HG02759 (cell line): ENCODE data around the gene SKA3.

Experiments used
- ATAC-seq: cut with Tn5 transposase; IDR thresholded peaks from one replicate; pipeline ENCODE4 v1.9.1; 2021; ENCODE audit warnings: mild to moderate bottlenecking, moderate library complexity; ENCODE audit not compliant: unreplicated experiment

The SKA3 gene

GRCh38 chr13:21117104-21117809, 59.1 kb downstream of the SKA3 start:
- no peak for ATAC-seq

DNA sequence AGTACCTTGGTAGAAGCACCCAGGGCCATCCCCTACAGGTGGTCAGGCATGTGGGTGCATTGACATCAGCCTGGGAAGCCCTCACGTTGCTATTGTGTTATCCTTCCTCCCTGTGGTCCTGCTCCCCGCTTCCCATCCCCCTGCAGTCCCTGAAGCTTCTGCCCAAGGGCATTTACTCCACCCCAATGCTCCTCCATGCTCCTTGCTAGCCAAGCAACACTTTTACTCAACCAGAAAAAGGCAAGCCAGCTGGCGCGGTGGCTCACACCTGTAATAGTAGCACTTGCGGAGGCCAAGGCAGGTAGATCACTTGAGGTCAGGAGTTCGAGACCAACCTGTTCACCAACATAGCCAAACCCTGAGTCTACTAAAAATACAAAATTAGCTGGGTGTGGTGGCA, 60.2 kb downstream of the SKA3 start:
- no peak for ATAC-seq

DNA sequence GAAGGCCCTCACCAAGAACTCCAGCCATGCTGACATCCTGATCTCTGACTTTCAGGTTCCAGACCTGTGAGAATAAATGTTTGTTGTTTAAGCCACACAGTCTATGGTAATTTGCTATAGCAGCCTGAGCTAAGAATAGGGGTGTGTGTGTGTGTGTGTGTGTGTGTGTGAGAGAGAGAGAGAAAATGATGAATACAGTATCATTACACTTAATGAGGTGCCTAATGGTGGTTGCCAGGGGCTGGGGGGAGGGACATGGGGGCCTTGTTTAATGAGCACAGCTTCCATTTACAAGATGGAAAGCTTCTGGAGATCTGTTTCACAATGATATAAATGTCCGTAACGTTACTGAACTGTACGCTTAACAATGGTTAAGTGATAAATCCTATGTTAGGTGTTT, 61.1 kb downstream of the SKA3 start:
- no peak for ATAC-seq

DNA sequence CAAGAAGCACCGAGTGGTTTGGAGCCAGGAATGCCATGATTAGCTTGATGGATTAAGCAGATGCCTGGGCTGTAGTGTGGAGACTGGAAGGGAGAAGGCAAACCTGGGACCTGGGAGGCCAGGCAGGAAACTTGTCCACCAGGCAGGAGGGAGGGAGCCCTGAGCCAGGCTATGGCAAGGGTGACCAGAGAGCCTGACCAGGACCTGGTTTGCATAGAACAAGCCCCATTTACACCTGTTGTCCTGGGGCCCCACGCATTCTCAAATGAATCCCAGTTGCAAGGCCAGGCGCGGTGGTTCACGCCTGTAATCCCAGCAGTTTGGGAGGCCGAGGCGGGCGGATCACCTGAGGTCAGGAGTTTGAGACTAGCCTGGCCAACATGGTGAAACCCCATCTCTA, 64.8 kb downstream of the SKA3 start:
- ATAC-seq = no peak

DNA sequence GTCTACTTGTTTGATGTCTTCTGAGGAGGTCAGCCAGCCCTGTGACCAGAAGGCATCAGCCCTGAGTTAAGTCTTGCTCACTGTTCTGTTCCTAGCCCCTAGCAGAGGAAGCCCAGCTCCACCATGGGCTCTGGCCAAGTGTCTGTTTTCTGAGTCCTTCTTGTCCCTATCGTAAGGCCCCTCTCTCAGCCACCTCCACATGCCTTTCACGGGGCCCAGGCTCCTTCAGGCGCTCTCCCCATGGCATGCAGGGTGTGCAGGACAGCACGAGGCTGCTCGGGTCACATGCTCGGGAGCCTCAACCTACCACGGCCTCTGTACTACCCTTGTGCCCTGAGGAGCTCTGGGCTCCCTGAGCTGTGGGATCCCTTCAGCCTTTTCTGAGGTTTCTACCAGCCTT, 67.2 kb downstream of the SKA3 start:
- no peak for ATAC-seq

DNA sequence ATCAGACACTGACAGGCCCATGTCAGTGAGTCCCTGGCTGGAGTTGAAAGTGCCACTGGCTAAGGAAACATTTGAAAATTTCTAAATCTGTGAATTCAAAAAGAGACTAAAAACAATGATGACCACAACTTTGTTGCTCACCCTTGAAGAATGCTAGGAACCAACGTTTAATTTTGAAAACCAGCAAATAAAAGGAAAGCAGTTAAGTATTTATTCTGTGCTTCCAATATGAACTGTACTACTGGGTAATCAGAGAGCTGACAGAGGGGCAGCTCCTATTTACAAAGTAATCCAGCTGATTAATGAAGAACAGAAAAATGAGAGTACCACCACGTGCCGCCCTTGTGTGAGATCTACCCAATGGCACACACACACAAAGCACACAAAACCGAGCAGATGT, 70.3 kb downstream of the SKA3 start:
- ATAC-seq = no peak

DNA sequence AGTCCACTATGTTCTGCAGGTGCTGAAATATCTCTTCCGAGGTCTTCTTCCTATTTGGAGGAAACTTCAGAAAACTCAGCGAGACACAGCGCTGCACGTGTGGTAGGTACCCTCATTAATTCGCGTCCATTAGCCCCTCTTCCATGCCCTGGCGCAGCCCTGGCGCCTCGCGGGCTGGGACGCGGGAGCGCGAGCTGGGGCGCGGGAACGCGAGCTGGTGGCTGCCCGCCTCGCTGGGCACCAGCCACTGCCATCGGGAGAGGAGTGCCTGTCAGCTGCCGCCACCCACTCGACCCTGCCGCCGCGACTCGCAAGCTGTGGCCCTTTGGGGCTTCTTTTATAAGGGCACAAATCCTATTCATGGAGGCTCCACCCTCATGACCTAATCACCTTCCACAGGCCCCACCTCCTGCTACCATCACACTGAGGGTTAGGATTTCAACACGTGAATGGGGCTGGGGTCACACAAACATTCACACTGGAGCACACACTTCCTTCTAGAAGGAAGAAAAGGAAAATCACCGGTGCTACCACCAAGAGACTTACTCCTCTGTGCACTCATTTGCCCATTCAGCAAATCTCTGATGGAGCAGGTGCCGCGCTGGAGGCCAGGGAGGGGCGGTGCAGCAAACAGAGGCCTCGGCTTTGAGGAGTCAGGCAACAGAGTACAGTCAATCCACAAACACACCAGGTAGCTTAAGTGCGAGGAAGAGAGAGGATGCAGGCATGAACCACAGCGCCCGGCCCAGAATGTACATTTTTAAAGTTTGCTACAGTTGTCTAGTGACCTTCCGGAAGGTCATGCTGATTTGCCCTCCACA, 71.9 kb downstream of the SKA3 start:
- ATAC-seq = no peak
